Right lobe of liver (tissue), 6 donors: Measurements from ENCODE around the gene DHRSX. TPM values are rescaled to one million over a fixed set of nuclear protein-coding genes. Genes with fewer than 3 reads are reported as not detected.

ENCODE experiments used
- ATAC-seq, 4 donors: fragments of 200-7000 bp; cut with Tn5 transposase; one replicate each; pipeline ENCODE4 v1.9.1; 2020; ENCODE audit warnings: mild to moderate bottlenecking in 4 of 4, moderate library complexity in 4 of 4
- DNase-seq, 3 donors: peaks; one replicate each; pipeline ENCODE4 v3.0.0-alpha.2; 2020
- H3K27ac ChIP-seq, 3 donors: fragments of 200-600 bp; one replicate each; pipeline ENCODE4 v1.8.0; 2022
- H3K27me3 ChIP-seq, 2 donors: fragments of 200-600 bp; one replicate each; pipeline ENCODE4 v1.8.0; 2022
- H3K36me3 ChIP-seq, 4 donors: fragments of 200-600 bp; sonication (generic) in 1 of 4; one replicate each; pipeline versions ENCODE4 v1.5.1 to v1.8.0; 2017 to 2022; ENCODE audit warnings: control low read depth in 1 of 4
- H3K4me1 ChIP-seq, 4 donors: fragments of 200-600 bp; sonication (generic) in 1 of 4; one replicate each; pipeline versions ENCODE4 v1.5.1 to v1.8.0; 2017 to 2022; ENCODE audit warnings: control low read depth in 1 of 4
- H3K4me3 ChIP-seq, 3 donors: fragments of 200-600 bp; one replicate each; pipeline ENCODE4 v1.8.0; 2022
- H3K9me3 ChIP-seq, 4 donors: fragments of 200-600 bp; sonication (generic) in 1 of 4; one replicate each; pipeline versions ENCODE4 v1.5.1 to v1.8.0; 2017 to 2022; ENCODE audit warnings: control low read depth in 1 of 4
- POLR2A ChIP-seq: fragments of 450-650 bp; IDR thresholded peaks from one replicate; pipeline ENCODE4 v1.6.1; 2017; ENCODE audit warnings: antibody characterized with exemption, mild to moderate bottlenecking
- WGBS: methylation state at CpG from one replicate; pipeline ENCODE4 v1.1.6; 2018; ENCODE audit warnings: low coverage, low lambda C conversion rate; ENCODE audit not compliant: insufficient coverage; ENCODE audit errors: missing lambda C conversion rate; 5-methylcytosine and 5-hydroxymethylcytosine counted together
- intact Hi-C, 2 donors: fragments of 100-400 bp; cut with DNase I; formaldehyde crosslinking; loops; one replicate each; pipeline versions ENCODE4 v1.11.2 to v1.14.1; 2022
- total RNA-seq, 6 experiments: library from RNA; depleted of rRNA in 2 of 6; stranded (reverse); fragments of >200 nt in 2 of 6; fragmentation: NEBNext Ultra II Directional in 3 of 6; extraction: Animal tissue kit (Norgen Biotek cat#: 25700) in 3 of 6; gene quantifications; one replicate each; pipeline versions ENCODE4 v1.1.0 to v1.2.4, GENCODE V29; 2016 to 2023
- TF ChIP-seq, protein P1 (sequence below), 4 donors: fragments of 200-600 bp in 3 of 4; fragments of 450-650 bp in 1 of 4; IDR thresholded peaks; one replicate each; pipeline versions ENCODE4 v1.5.1 to v1.8.0; 2016 to 2022; ENCODE audit warnings: antibody characterized with exemption in 4 of 4, mild to moderate bottlenecking in 2 of 4
- donor health status: DM: no; HTN: yes; CAD: no.
- donor health status: DM: no; HTN: no; CAD: no.
- donor health status: DM: no; HTN: no; CAD: no.
- donor health status: DM: no; HTN: yes; CAD: no.
- donor health status: DM: no; HTN: yes; CAD: no.

DHRSX gene
- total RNA-seq, 6 experiments from 2014 or later: 15.6 to 34.5 (median 29.0) TPM

DNA sequence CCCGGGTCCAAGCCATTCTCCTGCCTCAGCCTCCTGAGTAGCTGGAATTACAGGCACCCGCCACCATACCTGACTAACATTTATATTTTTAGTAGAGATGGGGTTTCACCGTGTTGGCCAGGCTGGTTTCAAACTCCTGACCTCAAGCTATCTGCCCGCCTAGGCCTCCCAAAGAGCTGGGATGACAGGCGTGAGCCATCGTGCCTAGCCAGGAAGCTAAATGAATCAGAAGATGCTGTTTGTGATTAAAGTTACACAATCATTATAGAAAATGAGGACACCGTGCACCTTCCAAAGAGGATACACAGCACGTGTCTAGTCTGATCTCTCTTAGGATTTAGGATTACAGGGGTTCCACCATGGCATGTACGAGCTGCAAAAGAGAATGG lies 99.6 kb downstream of the DHRSX start:
- ATAC-seq: no peak

DNA sequence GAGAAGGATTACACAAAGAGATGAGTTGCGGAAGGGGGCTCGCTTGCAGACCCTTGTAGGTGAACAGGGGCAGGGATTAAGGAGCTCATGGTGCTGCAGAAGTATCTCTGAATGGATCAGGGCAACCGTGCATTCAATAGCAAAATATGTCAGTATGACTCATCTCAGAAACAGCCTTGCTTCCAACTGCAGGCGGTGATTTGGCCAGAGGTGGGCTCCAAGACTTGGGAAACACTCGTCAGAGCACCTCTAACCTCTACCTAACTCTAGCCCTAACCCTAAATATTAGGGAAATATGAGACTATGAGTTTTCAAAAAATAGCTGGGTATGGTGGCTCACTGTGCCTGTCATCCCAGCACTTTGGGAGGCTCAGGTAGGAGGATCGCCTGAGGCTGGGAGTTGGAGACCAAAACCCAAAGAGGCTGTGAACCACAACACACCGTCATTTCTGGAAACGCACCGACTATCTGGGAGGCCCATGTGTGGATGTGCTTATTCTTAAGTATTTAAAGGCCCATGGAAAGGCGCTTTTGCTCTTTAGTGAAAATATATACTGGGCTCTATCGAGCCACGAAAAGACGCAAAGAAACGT lies 102.6 kb downstream of the DHRSX start:
- DNase-seq (peak in 1 of 3 donors; percentile 16), ATAC-seq (no peak)
- Histone ChIP-seq H3K4me1 (no peaks in the 10 kb centered on the region), H3K4me3 (no peak overlapping the region), H3K27me3 (no peaks in the 10 kb centered on the region), H3K9me3 (no peaks in the 10 kb centered on the region), H3K36me3 (no peaks in the 10 kb centered on the region), H3K27ac (no peak overlapping the region)
- intact Hi-C loops: no loop called here
- TF ChIP-seq, protein P1, sequence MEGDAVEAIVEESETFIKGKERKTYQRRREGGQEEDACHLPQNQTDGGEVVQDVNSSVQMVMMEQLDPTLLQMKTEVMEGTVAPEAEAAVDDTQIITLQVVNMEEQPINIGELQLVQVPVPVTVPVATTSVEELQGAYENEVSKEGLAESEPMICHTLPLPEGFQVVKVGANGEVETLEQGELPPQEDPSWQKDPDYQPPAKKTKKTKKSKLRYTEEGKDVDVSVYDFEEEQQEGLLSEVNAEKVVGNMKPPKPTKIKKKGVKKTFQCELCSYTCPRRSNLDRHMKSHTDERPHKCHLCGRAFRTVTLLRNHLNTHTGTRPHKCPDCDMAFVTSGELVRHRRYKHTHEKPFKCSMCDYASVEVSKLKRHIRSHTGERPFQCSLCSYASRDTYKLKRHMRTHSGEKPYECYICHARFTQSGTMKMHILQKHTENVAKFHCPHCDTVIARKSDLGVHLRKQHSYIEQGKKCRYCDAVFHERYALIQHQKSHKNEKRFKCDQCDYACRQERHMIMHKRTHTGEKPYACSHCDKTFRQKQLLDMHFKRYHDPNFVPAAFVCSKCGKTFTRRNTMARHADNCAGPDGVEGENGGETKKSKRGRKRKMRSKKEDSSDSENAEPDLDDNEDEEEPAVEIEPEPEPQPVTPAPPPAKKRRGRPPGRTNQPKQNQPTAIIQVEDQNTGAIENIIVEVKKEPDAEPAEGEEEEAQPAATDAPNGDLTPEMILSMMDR (IDR thresholded peaks at IDR 0.05): no peak
- no peak for TF ChIP-seq POLR2A
- WGBS: 89% methylated on average over 9 of the region's 14 CpGs

More for the DNA sequence above, 99.6 kb downstream of the DHRSX start:
- Histone ChIP-seq H3K27ac (no peak overlapping the region), H3K9me3 (no peaks in the 10 kb centered on the region), H3K4me1 (no peaks in the 10 kb centered on the region), H3K4me3 (no peak overlapping the region), H3K27me3 (no peaks in the 10 kb centered on the region), H3K36me3 (no peaks in the 10 kb centered on the region)
- TF ChIP-seq, protein P1 (IDR thresholded peaks at IDR 0.05): no peak
- no peak for TF ChIP-seq POLR2A
- 82% methylated on average over 8 of the region's 9 CpGs for WGBS
- DNase-seq: no peak
- intact Hi-C loops: no loop called here

DNA sequence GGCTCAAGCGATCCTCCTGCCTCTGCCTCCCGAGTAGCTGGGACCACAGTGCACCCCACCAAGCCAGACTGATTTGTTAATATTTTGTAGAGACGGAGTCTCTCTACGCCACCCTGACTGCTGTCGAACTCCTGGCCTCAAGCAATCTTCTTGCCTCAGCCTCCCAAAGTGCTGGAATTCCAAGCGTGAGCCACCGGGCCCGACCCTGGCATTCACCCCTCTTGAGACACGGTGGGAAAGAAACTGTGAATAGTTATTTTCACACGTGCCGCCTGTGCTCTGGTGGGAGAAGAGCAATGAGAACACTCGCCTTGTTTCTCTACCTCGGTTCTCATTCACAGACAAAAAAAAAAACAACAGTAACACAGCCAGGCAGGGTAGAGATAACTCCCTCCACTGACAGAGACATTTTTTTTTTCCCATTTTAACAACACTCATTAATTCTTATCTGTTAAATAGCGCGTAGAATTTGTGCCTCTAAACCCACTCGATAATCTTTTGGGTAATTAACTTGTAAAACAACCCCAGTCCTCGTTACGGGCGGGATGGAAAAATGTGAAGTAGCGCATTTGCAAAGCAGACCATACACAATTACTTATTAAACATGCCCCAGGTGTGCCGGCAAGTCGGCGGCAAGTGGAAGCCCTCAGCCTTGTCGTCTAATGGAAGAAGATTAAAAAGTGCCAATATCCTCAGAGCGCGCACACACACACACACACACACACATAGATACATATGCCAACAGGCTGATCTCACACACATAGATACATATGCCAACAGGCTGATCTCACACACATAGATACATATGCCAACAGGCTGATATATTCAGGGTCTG lies 103.3 kb downstream of the DHRSX start:
- intact Hi-C loops: no loop called here
- Histone ChIP-seq H3K36me3 (no peaks in the 10 kb centered on the region), H3K27ac (no peak overlapping the region), H3K4me3 (no peak overlapping the region), H3K9me3 (no peaks in the 10 kb centered on the region), H3K4me1 (no peaks in the 10 kb centered on the region), H3K27me3 (no peaks in the 10 kb centered on the region)
- WGBS: 84% methylated on average over 26 of the region's 26 CpGs
- peak in 1 of 3 donors; percentile 20 for DNase-seq
- TF ChIP-seq, protein P1 (IDR thresholded peaks at IDR 0.05): no peak
- no peak for TF ChIP-seq POLR2A
- no peak for ATAC-seq

DNA sequence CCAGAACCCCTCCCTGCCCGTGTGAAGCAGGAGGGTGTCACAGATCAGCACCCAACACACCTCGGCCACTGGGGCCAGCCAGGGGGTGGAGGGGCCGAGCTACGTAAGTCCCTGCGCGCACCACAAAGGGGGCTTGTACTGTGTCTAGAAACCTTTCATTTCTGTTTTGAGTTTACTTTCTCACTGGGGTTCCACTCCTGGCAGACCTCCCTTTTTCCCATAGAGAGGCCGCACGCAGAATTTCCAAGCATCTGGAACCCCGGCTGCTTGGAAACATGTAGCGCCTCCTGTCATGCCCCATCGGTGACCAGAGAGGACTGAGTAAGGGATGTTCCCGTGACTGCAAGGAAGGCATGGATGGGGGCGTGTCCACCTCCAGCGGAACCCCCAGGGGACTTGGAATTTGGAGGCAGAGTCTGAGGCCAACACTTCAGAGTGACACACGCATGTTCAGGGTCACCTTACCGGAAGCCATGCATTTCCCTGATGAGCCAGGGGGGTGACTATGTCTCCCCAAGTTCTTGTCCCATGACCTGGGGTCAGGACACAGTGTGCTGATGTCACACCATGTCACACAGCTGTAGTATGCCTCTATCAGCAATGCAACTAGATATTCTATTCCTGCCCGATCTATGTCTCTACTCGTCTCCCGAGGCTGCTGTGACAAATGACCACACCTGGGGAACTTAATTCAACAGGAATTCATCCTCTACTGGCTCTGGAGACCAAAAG lies 105.3 kb downstream of the DHRSX start:
- Histone ChIP-seq H3K9me3 (no peaks in the 10 kb centered on the region), H3K27me3 (no peaks in the 10 kb centered on the region), H3K27ac (no peak overlapping the region), H3K36me3 (no peaks in the 10 kb centered on the region), H3K4me1 (peaks cover 0 to 4% (median 0%) of the 10 kb centered on the region in 4 donors), H3K4me3 (no peak overlapping the region)
- TF ChIP-seq, protein P1 (IDR thresholded peaks at IDR 0.05): no peak
- ATAC-seq: no peak
- whole genome bisulfite sequencing: 89% methylated on average over 8 of the region's 19 CpGs
- peak in 1 of 3 donors; percentile 33 for DNase-seq
- intact Hi-C loops: no loop called here
